ENCODE measurements around the gene SLC15A3. TPM values are rescaled to one million over a fixed set of nuclear protein-coding genes. Genes with fewer than 3 reads are reported as not detected.

SLC15A3 gene
- polyA plus RNA-seq, 2 donors: 6.5 to 9.7 TPM

DNA sequence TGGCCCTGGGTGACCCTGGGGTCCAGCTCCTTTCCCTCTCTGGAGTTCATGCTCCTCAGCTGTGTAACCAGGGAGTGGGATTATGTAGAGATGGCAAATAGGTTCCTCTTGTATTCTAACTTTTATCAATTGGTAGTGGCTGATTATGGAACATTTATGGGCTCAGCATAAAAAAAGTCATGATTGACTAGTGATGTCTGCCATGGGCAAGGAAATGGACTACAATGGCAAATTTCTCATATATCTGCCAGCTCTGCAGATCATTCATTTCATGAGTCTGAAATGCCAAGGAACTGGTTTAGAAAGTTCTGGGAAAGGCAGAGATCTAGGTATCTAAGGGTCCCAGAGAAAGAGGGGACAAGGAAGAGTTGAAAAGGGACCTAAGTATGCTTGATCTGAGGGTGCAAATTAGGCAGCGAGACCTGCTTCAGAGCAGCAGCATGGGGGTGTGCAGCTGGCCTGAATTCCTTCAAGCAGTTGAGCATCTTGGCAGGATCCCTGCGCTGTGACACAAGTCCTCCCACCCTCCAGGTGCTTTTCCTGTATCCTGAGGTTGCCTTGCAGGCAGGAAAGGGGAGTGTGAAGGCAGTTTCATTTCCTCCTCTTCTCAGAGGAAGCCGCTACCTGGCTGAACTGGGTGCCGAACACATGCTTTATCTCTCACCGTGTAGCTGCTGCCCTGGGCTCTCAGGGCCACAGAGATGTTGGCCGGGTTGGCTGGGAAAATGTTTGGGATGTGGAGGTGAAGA is 10.4 kb downstream of the SLC15A3 start:
- Histone ChIP-seq H3K36me3 (ENCODE audit: control insufficient read depth in 2 of 2, insufficient read depth in 2 of 2, low read length in 1 of 2) (peaks cover 5 to 11% of the 10 kb centered on the region in 2 donors), H3K27ac (ENCODE audit: low read depth in 2 of 2, low read length in 1 of 2) (peak overlapping the region; percentile 89 to 90), H3K4me1 (ENCODE audit: control insufficient read depth in 2 of 2, insufficient read depth in 2 of 2, low read length in 1 of 2) (peaks cover 3 to 26% of the 10 kb centered on the region in 2 donors), H3K9me3 (ENCODE audit: control insufficient read depth in 2 of 2, insufficient read depth in 1 of 2, low read depth in 1 of 2, low read length in 1 of 2) (no peaks in the 10 kb centered on the region), H3K27me3 (ENCODE audit: control insufficient read depth in 1 of 2, insufficient read depth in 2 of 2, low read length in 2 of 2) (no peaks in the 10 kb centered on the region), H3K4me3 (ENCODE audit: low read depth in 1 of 2, low read length in 2 of 2) (no peak overlapping the region)
- 55 to 64% methylated on average over 6 of the region's 6 CpGs for WGBS, 2 donors

DNA sequence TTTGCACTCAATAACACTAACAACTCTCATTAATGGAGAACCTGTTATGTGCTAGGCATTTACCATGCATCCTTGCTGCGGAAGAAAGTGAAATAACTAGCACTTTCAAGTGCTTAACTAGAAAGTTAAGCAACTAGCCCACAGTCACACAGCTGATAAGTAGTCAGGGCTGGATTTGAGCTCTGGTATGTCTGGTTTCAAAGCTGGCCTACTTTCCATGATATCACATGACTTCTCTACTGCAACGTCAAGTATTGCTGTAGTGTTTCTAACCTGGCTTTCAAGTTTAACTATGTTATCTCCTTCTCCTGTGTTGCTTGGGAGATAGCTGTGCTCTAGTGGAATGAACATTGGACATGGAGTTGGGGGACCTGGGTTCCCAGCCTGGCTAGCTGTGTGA is 12.1 kb downstream of the SLC15A3 start:
- Histone ChIP-seq H3K9me3 (ENCODE audit: control insufficient read depth in 2 of 2, insufficient read depth in 1 of 2, low read depth in 1 of 2, low read length in 1 of 2) (no peaks in the 10 kb centered on the region), H3K4me1 (ENCODE audit: control insufficient read depth in 2 of 2, insufficient read depth in 2 of 2, low read length in 1 of 2) (peaks cover 6 to 34% of the 10 kb centered on the region in 2 donors), H3K4me3 (ENCODE audit: low read depth in 1 of 2, low read length in 2 of 2) (no peak overlapping the region), H3K36me3 (ENCODE audit: control insufficient read depth in 2 of 2, insufficient read depth in 2 of 2, low read length in 1 of 2) (peaks cover 5 to 17% of the 10 kb centered on the region in 2 donors), H3K27me3 (ENCODE audit: control insufficient read depth in 1 of 2, insufficient read depth in 2 of 2, low read length in 2 of 2) (no peaks in the 10 kb centered on the region), H3K27ac (ENCODE audit: low read depth in 2 of 2, low read length in 1 of 2) (no peak overlapping the region)
- WGBS, 2 donors: 45 to 58% methylated on average over 2 of the region's 2 CpGs

DNA sequence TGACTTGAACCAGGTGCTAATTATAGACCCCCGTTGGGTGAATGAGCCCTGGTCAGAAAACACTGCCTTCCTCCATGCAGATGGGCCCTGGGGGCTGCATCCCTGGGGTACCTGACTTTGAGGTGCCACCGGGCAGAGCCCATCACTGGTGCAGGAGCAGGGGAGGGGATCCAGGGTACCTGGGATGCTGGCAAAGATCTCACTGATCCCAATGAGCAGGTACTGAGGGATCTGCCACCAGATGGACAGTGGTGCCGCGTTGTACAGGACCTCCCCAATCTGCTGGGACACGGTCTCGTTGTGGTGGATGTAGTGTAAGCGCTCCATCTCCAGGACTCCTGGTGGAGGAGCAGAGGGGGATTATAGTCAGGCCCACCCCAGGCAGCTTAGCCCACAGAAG is 12.7 kb downstream of the SLC15A3 start:
- WGBS, 2 donors: 92 to 97% methylated on average over 7 of the region's 7 CpGs
- Histone ChIP-seq H3K9me3 (ENCODE audit: control insufficient read depth in 2 of 2, insufficient read depth in 1 of 2, low read depth in 1 of 2, low read length in 1 of 2) (no peaks in the 10 kb centered on the region), H3K27ac (ENCODE audit: low read depth in 2 of 2, low read length in 1 of 2) (no peak overlapping the region), H3K4me3 (ENCODE audit: low read depth in 1 of 2, low read length in 2 of 2) (no peak overlapping the region), H3K36me3 (ENCODE audit: control insufficient read depth in 2 of 2, insufficient read depth in 2 of 2, low read length in 1 of 2) (peaks cover 5 to 20% of the 10 kb centered on the region in 2 donors), H3K4me1 (ENCODE audit: control insufficient read depth in 2 of 2, insufficient read depth in 2 of 2, low read length in 1 of 2) (peaks cover 6 to 34% of the 10 kb centered on the region in 2 donors), H3K27me3 (ENCODE audit: control insufficient read depth in 1 of 2, insufficient read depth in 2 of 2, low read length in 2 of 2) (no peaks in the 10 kb centered on the region)

DNA sequence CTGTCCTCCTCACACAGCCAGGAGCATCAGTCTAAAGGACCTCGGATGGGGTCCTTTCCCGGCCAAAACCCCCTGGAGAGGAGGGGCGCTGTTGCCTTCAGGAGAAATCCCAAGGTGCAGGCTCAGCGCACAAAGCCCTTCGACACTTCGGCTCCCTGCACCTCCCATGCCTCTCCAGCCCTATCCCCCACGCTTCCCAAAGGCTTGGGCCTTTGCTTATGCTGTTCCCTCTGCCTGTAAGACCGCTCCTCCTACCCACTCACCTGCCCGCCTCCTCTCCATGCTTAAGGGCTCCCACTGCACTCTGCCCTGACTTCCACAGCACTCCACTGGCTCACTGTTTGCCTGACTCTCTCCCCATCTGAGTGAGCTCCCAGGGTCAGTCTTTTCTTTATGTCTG is 13.5 kb downstream of the SLC15A3 start:
- H3K9me3 ChIP-seq (ENCODE audit: control insufficient read depth in 2 of 2, insufficient read depth in 1 of 2, low read depth in 1 of 2, low read length in 1 of 2): no peaks in the 10 kb centered on the region
- H3K36me3 ChIP-seq (ENCODE audit: control insufficient read depth in 2 of 2, insufficient read depth in 2 of 2, low read length in 1 of 2): peaks cover 5 to 21% of the 10 kb centered on the region in 2 donors
- no peaks in the 10 kb centered on the region for H3K27me3 ChIP-seq (ENCODE audit: control insufficient read depth in 1 of 2, insufficient read depth in 2 of 2, low read length in 2 of 2)
- WGBS, 2 donors: 88 to 89% methylated on average over 9 of the region's 9 CpGs
- H3K4me1 ChIP-seq (ENCODE audit: control insufficient read depth in 2 of 2, insufficient read depth in 2 of 2, low read length in 1 of 2): peaks cover 6 to 32% of the 10 kb centered on the region in 2 donors
- H3K4me3 ChIP-seq (ENCODE audit: low read depth in 1 of 2, low read length in 2 of 2): no peak overlapping the region
- no peak overlapping the region for H3K27ac ChIP-seq (ENCODE audit: low read depth in 2 of 2, low read length in 1 of 2)

DNA sequence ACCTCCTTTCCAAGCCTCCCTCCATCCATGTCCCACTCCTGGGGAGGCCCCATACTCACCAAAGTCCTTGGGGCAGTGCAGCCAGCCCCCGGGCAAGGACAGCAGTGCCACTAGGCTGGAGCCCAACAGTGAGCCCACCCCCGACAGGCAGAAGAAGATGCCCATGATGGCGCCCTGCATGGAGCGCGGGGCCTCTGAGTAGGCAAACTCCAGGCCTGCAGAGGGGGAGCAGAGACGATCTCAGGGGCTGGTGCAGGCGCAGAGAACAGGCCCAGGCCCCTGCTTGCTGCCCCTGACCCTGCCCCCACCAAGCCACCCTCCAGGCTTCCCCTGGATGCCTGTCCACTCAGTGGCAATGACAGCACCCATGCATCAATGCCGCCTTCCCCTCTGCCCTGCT is 14.2 kb downstream of the SLC15A3 start:
- 93 to 94% methylated on average over 8 of the region's 8 CpGs for WGBS, 2 donors
- Histone ChIP-seq H3K4me1 (ENCODE audit: control insufficient read depth in 2 of 2, insufficient read depth in 2 of 2, low read length in 1 of 2) (peaks cover 6 to 30% of the 10 kb centered on the region in 2 donors), H3K27ac (ENCODE audit: low read depth in 2 of 2, low read length in 1 of 2) (no peak overlapping the region), H3K9me3 (ENCODE audit: control insufficient read depth in 2 of 2, insufficient read depth in 1 of 2, low read depth in 1 of 2, low read length in 1 of 2) (no peaks in the 10 kb centered on the region), H3K4me3 (ENCODE audit: low read depth in 1 of 2, low read length in 2 of 2) (no peak overlapping the region), H3K36me3 (ENCODE audit: control insufficient read depth in 2 of 2, insufficient read depth in 2 of 2, low read length in 1 of 2) (peaks cover 5 to 22% of the 10 kb centered on the region in 2 donors), H3K27me3 (ENCODE audit: control insufficient read depth in 1 of 2, insufficient read depth in 2 of 2, low read length in 2 of 2) (no peaks in the 10 kb centered on the region)

DNA sequence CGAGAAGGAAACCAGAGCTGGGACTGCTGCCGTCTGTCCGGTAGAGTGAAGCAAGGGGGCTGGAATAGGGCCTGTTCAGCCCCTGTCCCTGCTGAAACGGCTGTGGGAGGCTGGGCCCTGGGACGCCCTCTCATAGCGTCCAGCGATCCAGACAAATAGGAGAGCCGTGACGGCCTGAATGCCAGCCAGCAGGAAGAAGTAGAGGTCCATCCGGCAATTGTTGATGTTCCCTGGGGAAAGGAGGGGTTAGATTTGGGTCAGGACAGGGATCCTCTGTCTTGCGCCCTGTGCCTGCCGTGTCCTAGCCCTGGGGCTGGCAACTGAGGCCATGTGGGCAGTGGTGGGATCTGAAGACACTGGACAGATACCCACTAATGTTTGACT is 14.8 kb downstream of the SLC15A3 start:
- H3K27ac ChIP-seq (ENCODE audit: low read depth in 2 of 2, low read length in 1 of 2): no peak overlapping the region
- 68% methylated on average over 12 of the region's 12 CpGs for WGBS, 2 donors

DNA sequence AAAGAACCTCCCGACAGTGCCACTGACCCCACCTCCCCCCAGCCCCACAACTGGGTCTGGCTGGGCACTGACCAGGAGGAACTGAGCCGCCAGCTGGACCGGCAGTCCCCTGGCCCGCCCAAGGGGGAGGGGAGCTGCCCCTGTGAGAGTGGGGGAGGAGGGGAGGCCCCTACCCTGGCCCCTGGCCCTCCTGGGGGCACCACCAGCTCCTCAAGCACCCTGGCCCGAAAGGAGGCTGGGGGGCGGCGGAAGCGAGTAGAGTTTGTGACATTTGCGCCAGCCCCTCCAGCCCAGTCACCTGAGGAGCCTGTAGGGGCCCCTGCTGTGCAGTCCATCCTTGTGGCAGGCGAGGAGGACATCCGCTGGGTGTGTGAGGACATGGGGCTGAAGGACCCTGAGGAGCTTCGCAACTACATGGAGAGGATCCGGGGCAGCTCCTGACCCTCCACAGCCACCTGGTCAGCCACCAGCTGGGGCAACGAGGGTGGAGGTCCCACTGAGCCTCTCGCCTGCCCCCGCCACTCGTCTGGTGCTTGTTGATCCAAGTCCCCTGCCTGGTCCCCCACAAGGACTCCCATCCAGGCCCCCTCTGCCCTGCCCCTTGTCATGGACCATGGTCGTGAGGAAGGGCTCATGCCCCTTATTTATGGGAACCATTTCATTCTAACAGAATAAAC is 15.4 kb downstream of the SLC15A3 start:
- Histone ChIP-seq H3K27me3 (ENCODE audit: control insufficient read depth in 1 of 2, insufficient read depth in 2 of 2, low read length in 2 of 2) (no peaks in the 10 kb centered on the region), H3K4me1 (ENCODE audit: control insufficient read depth in 2 of 2, insufficient read depth in 2 of 2, low read length in 1 of 2) (peaks cover 6 to 20% of the 10 kb centered on the region in 2 donors), H3K4me3 (ENCODE audit: low read depth in 1 of 2, low read length in 2 of 2) (no peak overlapping the region), H3K9me3 (ENCODE audit: control insufficient read depth in 2 of 2, insufficient read depth in 1 of 2, low read depth in 1 of 2, low read length in 1 of 2) (no peaks in the 10 kb centered on the region), H3K36me3 (ENCODE audit: control insufficient read depth in 2 of 2, insufficient read depth in 2 of 2, low read length in 1 of 2) (peaks cover 0 to 17% of the 10 kb centered on the region in 2 donors), H3K27ac (ENCODE audit: low read depth in 2 of 2, low read length in 1 of 2) (peak overlapping the region in 1 of 2 donors; percentile 28)
- 88 to 89% methylated on average over 16 to 18 of the region's 18 CpGs for WGBS, 2 donors

More for the DNA sequence above, 14.8 kb downstream of the SLC15A3 start:
- no peaks in the 10 kb centered on the region for H3K27me3 ChIP-seq (ENCODE audit: control insufficient read depth in 1 of 2, insufficient read depth in 2 of 2, low read length in 2 of 2)
- peaks cover 5 to 17% of the 10 kb centered on the region in 2 donors for H3K36me3 ChIP-seq (ENCODE audit: control insufficient read depth in 2 of 2, insufficient read depth in 2 of 2, low read length in 1 of 2)
- H3K4me3 ChIP-seq (ENCODE audit: low read depth in 1 of 2, low read length in 2 of 2): no peak overlapping the region
- peaks cover 6 to 25% of the 10 kb centered on the region in 2 donors for H3K4me1 ChIP-seq (ENCODE audit: control insufficient read depth in 2 of 2, insufficient read depth in 2 of 2, low read length in 1 of 2)
- no peaks in the 10 kb centered on the region for H3K9me3 ChIP-seq (ENCODE audit: control insufficient read depth in 2 of 2, insufficient read depth in 1 of 2, low read depth in 1 of 2, low read length in 1 of 2)

DNA sequence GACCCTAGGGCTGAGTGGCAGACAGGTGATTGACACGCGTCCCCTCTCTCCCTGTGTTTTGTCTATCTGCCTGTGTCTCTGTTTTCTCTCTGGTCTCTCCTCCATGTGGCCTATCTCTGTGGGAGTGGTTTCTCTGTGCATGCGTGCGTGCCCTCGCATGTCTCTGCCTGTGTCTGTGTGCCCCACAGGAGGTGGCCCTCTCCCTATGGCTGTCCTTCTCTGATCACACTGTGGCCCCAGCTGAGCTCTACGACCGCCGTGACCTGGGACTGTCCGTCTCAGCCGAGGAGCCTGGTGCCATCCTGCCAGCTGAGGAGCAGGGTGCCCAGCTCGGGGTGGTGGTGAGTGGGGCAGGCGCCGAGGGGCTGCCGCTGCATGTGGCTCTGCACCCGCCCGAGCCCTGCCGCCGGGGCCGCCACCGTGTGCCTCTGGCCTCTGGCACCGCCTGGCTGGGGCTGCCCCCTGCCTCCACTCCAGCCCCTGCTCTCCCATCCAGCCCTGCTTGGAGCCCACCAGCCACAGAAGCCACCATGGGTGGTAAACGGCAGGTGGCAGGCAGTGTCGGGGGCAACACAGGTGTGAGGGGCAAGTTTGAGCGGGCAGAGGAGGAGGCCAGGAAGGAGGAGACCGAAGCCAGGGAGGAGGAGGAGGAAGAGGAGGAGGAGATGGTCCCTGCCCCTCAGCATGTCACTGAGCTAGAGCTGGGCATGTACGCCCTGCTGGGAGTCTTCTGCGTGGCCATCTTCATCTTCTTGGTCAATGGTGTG is 16.1 kb downstream of the SLC15A3 start:
- Histone ChIP-seq H3K27ac (ENCODE audit: low read depth in 2 of 2, low read length in 1 of 2) (no peak overlapping the region), H3K4me1 (ENCODE audit: control insufficient read depth in 2 of 2, insufficient read depth in 2 of 2, low read length in 1 of 2) (peaks cover 4 to 16% of the 10 kb centered on the region in 2 donors), H3K4me3 (ENCODE audit: low read depth in 1 of 2, low read length in 2 of 2) (no peak overlapping the region), H3K27me3 (ENCODE audit: control insufficient read depth in 1 of 2, insufficient read depth in 2 of 2, low read length in 2 of 2) (no peaks in the 10 kb centered on the region), H3K9me3 (ENCODE audit: control insufficient read depth in 2 of 2, insufficient read depth in 1 of 2, low read depth in 1 of 2, low read length in 1 of 2) (no peaks in the 10 kb centered on the region), H3K36me3 (ENCODE audit: control insufficient read depth in 2 of 2, insufficient read depth in 2 of 2, low read length in 1 of 2) (peaks cover 0 to 17% of the 10 kb centered on the region in 2 donors)
- 85 to 87% methylated on average over 23 to 27 of the region's 27 CpGs for WGBS, 2 donors

DNA sequence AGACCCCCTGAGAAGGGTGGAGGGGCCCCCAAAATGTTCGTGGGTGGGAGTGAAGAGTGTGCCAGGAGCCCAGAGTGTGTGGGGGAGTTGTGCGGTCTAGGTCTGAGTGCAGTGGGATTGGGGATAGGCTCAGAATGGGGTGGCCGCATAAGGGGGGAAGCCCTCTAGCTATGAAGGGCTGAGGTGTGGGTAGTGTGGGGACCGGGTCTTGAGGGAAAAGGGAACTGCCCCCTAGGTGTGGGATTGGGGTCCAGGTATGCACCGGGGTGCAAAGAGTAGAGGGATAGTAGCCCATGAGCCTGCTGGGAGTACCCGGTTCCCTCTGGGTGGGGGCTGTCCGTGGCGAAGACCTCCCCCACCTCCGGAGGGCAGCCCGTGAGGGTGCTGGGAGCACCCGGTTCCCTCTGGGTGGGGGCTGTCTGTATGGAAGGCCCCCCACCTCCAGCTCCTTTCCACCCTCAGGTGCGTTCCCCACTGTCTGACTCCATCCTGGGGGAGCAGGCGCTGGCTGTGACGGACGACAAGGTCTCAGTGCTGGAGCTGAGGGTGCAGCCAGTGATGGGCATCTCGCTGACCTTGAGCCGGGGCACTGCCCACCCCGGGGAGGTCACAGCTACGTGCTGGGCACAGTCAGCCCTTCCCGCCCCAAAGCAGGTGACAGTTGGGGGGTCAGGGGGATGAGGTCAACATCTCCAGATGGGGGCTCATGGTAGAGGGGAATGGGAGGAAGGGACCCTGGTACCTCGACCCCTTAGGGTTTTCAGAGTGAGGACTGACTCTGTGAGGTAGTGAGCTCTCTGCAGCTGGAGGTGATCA is 17.0 kb downstream of the SLC15A3 start:
- H3K4me1 ChIP-seq (ENCODE audit: control insufficient read depth in 2 of 2, insufficient read depth in 2 of 2, low read length in 1 of 2): peaks cover 4 to 15% of the 10 kb centered on the region in 2 donors
- H3K9me3 ChIP-seq (ENCODE audit: control insufficient read depth in 2 of 2, insufficient read depth in 1 of 2, low read depth in 1 of 2, low read length in 1 of 2): no peaks in the 10 kb centered on the region
- no peaks in the 10 kb centered on the region for H3K27me3 ChIP-seq (ENCODE audit: control insufficient read depth in 1 of 2, insufficient read depth in 2 of 2, low read length in 2 of 2)
- no peak overlapping the region for H3K27ac ChIP-seq (ENCODE audit: low read depth in 2 of 2, low read length in 1 of 2)
- 83 to 85% methylated on average over 21 of the region's 21 CpGs for WGBS, 2 donors
- H3K4me3 ChIP-seq (ENCODE audit: low read depth in 1 of 2, low read length in 2 of 2): no peak overlapping the region
- peaks cover 0 to 23% of the 10 kb centered on the region in 2 donors for H3K36me3 ChIP-seq (ENCODE audit: control insufficient read depth in 2 of 2, insufficient read depth in 2 of 2, low read length in 1 of 2)
